LHCN-M2 (cell line): ENCODE results near the gene SETBP1. TPM values are rescaled to one million over a fixed set of nuclear protein-coding genes. Genes with fewer than 3 reads are reported as not detected.

Experiments used
- DNase-seq: peaks from one replicate; pipeline ENCODE4 v3.0.0-alpha.2; 2012; ENCODE audit warnings: low read depth
- total RNA-seq: library from RNA; depleted of rRNA; stranded (reverse); fragments of >200 nt; gene quantifications from 2 replicates; pipeline ENCODE4 v1.2.3, GENCODE V29; 2014

SETBP1 gene
- total RNA-seq, 1 experiment from 2014 or later, result 1.6 TPM

DNA sequence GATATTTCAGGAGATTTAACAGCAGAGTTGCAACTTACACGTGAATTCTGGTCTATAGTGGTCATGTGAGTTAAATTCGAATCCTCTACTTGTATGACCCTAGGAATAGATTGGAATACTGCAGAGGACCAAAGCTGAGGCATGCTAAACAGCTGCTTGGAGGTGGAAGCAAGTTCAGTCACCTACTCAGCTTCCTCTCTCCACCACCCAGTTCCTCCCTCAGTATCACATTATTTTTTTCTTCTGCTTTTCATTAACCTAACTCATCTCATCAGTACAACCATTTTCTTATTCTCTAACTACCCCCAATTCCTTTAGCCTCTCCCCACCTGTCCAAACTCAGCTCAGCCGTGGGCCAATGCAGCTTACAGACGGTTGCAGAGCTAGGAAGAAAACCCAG lies 385.5 kb downstream of the SETBP1 start:
- no peak for DNase-seq

DNA sequence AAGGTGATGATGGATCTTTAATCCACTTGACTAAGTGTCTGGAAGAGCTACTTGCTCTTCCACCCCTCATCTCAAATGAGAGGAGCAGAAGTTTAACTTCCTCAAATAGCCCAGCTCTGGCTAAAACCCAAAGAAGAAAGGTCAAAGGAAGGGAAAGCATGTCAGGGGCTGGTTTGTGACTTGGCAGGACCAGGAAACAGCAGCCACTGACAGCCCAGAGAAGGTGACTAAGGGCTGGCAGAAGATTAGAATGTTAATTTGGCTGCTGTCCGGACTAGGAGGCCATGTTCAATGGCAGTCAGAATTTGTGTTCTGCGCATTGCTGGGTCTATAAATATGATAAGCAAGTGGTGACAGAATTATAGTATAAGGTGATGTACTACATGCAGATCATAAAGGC lies 386.2 kb downstream of the SETBP1 start:
- no peak for DNase-seq

DNA sequence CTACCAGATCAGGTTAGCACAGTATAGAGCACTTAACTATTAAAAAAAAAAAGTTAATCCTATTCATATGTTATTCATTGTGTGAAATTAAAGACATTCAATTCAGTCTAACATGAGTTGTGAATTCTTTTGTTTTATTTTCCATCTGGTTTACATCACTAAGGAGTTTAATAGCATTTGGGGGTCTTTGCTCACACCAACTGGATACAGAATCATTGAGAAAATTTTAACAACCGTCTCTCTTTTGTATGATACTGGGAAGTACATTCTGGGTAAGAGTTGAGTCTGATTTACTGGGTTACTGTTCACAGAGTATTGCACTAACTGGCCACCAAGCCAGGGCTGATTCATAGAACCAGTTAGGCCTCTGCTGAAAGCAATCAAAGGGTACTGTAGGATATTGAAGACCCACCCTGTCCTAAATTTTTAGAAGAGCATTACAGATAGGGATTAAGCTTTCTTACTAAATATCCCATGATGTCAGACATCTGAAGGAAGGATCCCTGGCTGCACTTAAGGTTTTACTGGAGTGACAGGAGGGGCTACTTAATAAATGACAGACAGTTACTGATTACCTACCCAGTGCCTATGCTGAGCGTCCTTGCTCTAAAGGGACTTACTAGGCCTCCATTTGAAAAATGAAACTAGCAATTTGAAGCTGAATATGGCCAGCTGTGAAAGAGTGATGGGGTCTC lies 387.9 kb downstream of the SETBP1 start:
- no peak for DNase-seq

DNA sequence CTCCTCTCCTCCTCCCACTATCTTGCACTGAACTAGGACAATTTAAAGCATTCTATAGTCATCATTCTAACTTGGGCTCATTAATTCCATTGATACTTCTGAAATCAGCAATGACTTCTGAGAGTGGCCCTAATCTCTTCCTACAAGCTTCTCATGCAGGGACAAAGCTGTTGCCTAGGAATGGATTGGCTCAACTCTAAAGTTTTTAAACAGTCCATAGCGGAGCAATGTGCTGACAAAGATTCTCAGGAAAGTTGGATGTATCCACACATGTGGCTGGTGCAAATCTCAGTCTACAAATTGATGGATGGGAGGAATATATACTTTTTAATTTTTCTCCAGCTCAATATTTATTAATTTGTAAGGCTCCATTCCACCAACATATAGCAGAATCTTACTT lies 388.9 kb downstream of the SETBP1 start:
- no peak for DNase-seq

DNA sequence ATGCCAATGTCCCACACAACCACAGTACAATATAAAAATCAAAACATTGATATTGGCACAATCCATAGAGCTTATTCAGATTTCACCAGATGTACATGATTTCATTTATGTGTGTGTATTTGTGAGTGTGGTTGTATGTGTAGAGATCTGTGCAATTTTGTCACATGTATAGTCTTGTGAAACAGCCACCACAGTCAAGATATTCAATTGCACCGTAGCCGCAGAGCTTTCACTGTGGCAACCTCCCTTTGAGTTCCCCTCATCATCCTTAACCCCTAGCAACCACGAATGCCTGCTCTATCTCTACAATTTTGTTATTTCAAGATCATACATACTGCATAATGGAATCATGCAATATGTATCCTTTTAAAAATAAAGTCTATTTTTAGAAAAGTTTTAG lies 391.3 kb downstream of the SETBP1 start:
- no peak for DNase-seq

DNA sequence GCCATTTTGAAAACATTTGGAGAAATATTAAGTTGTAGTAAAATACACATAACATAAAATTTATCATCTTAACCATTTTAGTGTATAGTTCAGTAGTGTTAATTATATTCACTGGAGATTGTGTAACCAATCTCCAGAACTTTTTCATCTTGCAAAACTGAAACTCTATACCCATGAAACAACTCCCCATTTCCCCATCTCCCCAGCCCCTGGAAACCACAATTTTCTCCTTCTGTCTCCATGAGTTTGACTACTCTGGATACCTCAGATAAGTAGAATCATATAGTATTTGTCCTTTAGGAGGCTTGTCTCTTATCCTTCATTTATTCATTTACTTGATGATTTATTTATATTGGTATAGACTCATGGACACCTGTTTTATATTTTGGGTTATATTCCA lies 392.9 kb downstream of the SETBP1 start:
- no peak for DNase-seq

DNA sequence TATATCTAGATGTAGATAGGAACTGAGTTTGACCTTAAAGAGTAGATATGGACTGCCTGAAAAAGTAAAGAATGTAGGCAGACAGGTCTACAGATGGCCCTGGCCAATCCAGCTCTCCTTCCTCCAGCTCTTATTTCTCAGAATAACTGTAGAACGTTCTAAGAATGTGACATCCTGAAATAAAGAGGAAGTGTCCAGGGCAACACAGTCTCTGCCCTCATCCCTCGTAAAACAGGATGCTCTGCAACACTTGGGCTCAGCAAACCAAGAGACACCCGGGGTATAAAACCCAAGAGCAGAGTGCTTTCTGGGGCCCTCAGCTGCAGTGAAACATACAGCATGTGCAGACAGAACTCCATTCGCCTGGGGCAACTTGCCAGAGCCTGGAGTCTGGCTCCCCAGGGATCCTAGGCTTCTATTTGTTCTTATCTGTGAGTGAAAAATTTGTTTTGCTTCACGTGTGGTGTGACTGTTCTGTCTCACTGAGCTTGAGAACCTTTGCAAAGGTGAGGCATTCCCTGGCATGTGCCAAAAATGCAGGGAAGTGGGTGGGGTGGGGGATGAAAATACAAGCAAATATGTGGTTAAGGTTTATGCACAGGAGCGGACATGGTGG lies 401.0 kb downstream of the SETBP1 start:
- no peak for DNase-seq

DNA sequence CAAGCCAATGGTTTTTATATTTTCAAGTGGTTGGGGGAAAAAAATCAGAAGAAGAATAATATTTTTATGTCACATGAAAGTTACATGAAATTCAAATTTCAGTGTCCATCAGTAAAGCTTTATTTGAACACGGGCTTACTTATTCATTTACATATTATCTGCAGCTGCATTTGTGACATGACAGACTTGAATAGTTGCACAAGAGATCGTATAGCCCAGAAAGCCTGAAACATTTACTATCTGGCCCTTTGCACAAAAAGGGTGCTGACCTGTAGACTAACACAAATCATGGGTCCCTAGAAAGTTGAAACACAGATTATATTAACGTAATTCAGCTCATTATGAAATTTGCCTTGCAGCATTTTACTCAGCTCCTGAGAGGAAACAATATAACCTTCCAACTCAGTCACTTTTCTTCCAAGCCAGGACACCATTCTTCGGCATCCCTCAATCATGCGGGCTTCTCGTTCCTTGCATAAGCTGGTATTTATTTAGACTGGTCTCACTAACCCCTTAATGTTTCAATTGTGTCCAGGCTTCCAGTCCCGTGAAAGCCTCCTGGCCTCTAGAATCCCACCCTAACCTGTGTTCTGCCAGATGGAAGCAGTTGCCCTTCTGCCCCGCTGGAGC lies 402.7 kb downstream of the SETBP1 start:
- no peak for DNase-seq

DNA sequence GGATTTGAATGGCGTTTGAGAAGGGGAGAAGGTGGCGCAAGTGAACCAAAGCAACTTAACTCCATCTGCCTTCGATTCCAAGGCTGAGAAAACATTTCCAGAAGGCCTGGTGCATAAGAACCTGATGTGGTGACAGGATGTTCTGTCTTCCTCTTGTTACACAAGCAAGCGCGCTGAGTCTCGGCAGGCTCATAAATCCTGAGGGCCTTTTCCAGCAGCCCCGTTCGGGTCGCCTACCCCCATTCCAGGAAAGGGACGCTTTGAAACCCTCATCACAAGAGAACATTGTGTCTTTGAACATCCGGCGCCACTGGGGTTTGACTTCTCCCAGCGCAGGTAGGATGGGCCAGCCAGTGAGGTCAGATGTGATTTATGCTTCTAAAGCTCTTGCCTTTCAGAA lies 403.5 kb downstream of the SETBP1 start:
- no peak for DNase-seq

DNA sequence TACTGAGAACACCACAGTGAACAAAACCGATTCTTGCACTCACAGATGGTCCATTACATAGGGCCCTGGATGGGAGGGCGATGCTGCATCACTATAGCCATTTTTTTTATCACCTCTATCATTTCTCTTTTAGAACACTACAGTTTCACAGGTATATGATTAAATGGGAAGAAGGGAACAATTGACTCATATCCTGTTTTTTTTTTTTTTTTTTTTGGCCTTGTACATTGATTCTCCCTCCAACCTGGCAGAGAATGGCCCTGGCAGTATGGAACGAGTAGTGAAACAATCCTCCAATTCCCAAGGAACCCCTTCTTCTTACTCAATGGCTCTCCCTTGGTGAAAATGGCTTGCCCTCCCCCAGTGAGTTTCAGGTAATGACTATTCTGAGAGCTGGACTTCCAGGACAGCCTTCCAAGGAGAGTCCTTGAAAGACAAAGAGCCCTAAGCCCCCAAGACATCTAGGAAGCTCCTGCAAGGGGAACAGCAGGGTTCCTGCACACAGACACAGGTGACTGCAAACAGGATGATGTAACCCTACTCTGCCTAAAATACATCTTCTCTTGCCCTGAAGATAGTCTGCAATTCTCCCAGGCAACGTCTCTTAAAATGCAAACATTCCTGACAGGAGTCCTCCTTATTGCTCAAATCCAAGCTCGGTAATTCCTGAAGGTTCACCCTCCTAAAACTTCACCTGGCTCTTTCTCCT lies 405.4 kb downstream of the SETBP1 start:
- no peak for DNase-seq

DNA sequence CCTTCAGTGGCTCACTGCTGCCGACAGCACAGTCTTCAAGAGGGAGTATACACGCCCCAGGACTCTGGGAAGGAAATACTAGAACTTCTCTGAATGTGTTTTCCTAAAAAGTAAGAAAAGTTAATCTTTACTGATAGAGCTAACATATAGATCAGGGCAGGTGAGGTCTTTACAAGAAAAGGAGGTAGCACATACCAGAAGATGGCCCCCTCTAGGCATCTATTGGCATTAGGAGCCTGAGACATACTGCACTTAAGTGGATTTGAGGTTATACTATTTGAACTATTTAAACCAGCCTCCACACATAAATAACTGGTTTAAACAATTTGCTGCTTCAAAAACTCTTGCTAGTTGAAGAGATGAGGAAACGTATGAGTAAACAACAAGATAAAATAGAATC lies 406.1 kb downstream of the SETBP1 start:
- DNase-seq, result no peak

DNA sequence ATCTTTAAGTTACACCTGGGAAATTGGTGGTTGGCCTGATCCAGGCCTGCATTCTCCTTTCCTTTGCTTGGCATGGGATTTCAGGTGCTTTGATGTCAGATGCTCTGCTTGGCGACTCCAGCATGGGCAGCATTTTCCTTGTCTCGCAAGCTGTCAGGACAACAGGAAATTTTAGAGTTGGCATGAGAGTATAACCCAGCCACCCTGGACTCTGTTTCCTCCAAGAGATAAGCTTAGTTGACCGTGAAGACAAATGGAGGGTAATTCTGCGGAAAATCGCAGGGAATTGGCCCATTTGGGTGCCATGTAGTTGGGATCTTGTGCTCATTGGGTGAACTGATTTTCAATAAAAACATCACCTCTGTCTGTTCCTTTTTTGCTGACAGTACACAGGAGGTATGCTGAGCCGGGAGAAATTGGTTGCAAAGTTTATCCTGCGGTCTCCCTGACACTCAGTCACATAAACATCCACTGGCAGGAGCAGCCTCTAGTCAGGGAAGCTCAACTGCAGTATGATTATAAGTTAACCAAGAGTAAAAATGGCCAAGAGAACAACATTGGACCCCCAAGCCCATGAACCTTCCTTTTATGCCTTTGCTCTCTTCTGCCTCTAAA lies 409.9 kb downstream of the SETBP1 start:
- DNase-seq, result no peak

DNA sequence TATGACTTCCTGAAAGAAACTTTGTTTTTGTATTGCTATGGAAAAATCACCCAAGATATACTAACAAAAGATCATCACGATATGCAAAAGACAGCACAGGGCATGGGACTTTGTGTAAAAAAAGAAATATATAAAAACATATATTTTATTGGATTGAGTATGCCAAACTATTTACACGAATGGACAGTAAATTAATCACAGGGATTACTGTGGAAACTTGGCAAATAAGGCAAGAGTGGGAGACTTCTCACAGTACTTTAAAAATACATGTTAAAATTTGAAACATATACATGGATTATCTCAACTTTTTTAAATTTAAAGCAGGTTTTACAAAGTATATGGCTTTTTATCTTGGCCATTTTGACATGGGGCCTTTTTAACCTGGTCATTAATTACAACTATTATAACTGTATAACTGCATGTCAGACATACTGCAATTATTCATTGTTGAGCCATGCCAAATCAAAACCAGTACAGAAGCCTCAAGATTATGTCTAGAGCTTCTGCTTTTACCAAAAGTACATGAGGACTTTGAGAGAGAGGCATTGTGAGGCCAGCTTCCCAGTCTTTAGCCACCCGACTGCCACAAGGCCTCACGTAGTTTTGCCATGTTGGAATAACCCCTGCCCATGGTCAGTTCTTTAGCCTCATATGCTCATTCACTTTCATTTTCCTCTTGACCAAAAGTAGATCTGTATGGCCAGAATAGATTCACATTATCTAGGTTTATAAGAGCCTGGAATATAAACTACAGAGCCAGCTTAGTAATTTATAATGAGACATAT lies 419.8 kb downstream of the SETBP1 start:
- DNase-seq, result no peak

DNA sequence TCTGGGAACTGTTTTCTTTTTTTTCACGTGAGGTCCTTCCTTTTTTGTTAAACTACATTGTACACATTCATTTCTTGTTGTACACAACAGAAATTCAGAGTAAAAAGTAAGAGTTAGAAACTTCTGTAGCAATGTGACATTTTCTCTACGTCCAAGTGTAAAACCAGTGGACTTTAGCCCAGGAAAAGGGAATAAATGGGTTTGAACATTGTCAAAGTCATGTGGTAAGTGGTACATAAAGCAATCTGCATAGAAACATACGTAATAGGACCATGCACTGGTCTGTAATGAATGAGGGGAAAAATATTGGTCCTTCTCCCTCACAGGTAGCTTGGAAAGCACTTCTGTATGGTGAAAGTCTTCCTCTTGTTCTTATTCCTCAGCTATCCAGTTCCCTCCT lies 421.4 kb downstream of the SETBP1 start:
- DNase-seq, result no peak

DNA sequence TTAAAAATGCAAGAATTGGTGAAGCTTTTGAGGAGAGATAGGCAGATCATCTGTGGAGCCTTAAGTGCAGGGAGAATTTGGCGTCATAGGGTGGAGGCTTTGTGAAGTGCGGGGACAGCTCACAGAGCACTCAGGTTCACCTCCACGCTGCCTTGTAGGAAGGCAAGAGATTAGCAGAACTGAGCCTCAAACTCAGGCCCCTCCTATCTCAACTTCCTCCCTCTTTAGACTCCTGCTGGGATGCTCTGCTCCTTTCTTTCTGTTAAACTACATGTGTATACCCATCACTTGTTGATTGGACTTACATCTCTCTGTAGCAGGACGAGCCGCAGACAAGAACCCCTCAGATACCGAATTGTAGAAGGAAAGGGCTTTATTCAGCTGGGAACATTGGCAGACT lies 422.2 kb downstream of the SETBP1 start:
- DNase-seq, result no peak

DNA sequence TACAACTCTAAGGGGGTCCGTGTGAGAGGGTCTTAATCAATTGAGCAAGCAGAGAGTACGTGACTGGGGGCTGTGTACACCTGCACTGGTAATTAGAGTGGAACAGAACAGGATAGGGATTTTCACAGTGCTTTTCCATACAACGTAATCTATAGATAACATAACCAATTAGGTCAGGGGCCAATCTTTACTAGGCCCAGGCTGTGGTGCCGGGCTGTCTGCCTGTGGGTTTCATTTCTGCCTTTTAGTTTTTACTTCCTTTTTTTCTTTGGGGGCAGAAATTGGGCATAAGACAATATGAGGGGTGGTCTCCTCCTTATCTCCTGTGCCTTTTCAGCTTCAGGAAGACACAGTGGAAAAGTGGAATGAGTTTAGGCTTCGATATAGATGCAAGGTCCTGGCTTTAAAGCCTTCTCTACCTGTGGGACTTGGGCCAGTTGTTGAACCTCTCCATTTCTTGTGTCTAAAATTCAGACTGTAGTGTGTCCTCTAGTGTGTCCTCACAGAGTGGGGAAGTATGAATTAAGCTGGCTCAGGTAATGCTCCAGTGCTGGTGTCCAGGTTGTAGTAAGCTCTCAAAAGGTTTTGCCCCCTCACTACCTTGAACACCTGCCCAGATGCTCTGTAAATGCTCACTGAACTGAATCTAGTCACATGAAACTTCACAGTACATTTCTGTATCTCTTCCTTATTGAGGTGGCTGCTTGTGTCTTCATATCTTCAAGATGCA lies 422.8 kb downstream of the SETBP1 start:
- no peak for DNase-seq

DNA sequence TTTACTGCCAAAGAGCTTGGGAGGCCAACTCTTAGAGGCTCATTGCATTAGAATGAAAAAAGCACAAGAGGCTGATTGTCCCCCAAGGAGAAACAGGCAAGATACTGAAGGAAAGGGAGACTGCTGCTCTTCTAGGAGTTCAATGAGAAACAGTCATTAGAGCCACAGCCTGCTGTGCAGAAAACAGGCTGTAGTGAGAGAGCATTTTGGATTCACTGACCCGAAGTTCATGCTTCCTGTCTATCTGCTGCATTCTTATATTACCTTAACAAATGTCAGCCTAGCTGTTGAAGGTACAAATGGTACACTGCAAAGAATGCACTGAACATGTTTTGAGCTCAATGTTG lies 423.3 kb downstream of the SETBP1 start:
- DNase-seq, result no peak

DNA sequence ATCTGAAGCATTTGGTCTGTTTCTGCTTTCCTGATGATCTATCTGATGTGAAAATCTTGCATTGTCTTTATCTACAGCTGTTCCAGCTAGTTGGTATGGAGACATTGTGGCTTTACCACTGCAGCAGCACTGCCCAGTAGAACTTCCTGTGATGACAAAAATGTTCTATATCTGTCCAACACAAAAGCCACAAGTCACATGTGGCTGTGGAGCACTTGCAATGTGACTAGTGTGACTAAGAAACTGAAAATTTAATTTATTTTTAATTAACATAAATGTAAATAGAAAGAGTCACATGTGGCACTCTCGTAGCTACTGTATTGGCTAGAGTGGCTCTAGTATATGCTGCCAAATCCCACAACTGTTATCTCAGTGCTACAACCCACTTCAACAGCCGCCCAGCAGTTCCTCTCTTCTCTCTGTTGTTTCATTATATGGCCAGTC lies 425.7 kb downstream of the SETBP1 start:
- DNase-seq, result peak; percentile 87

DNA sequence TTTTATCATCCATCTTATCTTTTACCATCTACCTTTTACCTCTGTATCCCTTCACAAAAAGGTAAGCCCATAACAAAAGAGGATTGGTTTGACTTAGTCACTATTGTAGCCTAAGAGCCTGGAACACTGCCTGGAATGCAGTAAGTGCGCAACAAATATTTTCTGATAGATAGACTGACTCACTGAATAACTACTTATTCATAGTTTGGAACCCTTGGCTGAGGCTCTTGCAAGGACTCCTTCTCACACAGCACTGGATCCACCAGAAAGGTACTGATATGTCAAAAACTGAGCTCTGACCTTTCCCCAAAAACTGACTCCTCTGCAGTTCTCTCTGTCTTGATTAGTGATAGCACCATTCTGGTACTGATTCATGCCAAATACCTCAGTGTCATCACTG lies 426.7 kb downstream of the SETBP1 start:
- peak; percentile 33 for DNase-seq

DNA sequence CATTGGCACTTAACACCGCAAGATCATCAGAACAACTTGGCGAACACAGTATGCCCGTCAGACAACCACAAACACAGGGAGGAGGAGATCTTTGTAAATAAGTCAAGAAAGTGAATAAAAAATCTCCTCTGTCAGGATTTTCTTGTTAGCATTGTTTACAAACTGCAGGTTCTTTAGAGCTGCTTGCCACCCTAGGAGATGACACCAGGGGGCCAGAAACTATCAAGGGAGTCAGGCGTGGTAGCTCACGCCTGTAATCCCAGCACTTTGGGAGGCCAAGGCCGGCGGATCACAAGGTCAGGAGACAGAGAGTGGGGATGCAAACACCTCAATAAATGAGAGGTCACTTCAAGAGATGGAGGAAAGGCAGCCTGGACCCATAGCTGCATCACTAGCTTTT lies 428.1 kb downstream of the SETBP1 start:
- no peak for DNase-seq

DNA sequence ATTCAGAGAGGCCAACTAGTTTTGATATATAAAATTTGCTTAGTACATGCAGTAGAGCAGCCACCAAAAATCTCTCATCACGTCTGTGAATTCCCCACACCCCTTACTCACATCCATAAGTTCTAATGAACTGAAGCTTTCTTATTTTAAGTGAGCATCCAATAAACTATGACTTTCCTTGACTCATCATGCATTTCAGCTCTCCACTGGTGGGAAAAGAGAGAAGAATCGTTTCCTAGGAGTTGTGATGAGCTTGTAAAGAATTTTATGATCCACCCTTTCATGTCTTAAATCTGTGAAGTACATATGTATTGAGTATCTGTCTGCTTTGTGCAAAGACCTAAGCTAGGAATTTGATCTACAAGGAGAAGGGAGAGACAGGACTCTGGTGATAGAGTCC lies 428.6 kb downstream of the SETBP1 start:
- DNase-seq, result no peak
